GM10266 (cell line): Measurements from ENCODE around the gene COL5A1.

Source experiments
- DNase-seq: peaks from one replicate; pipeline ENCODE4 v3.0.0; 2012; ENCODE audit errors: extremely low spot score
- CTCF ChIP-seq: IDR thresholded peaks from 2 replicates; pipeline ENCODE4 v1.5.1; 2012; ENCODE audit warnings: mild to moderate bottlenecking, low read depth; ENCODE audit not compliant: control insufficient read depth, insufficient read depth; ENCODE audit errors: missing control alignments

Gene COL5A1

GRCh38 chr9:134693011-134693410 is 51.4 kb downstream of the COL5A1 start:
- no peak for TF ChIP-seq CTCF
- DNase-seq = no peak

- no peak for TF ChIP-seq CTCF
- DNase-seq = no peak
Observed at GRCh38 chr9:134693641-134694367, 52.2 kb downstream of the COL5A1 start.

- DNase-seq = no peak
- no peak for TF ChIP-seq CTCF
Observed at GRCh38 chr9:134694368-134694665, 52.7 kb downstream of the COL5A1 start.

- no peak for DNase-seq
- no peak for TF ChIP-seq CTCF
Observed at GRCh38 chr9:134694714-134695113, 53.1 kb downstream of the COL5A1 start.

- no peak for DNase-seq
- no peak for TF ChIP-seq CTCF
Observed at GRCh38 chr9:134695144-134695543, 53.5 kb downstream of the COL5A1 start.

- TF ChIP-seq CTCF = no peak
Observed at GRCh38 chr9:134696433-134696832, 54.8 kb downstream of the COL5A1 start.

GRCh38 chr9:134698111-134698510 is 56.5 kb downstream of the COL5A1 start:
- TF ChIP-seq CTCF = no peak
- no peak for DNase-seq

More at GRCh38 chr9:134696433-134696832, 54.8 kb downstream of the COL5A1 start:
- DNase-seq = no peak
